ENCODE results near the gene COL2A1. TPM values are rescaled to one million over a fixed set of nuclear protein-coding genes. Genes with fewer than 3 reads are reported as not detected.

The COL2A1 gene
- polyA plus RNA-seq, 1 donor (not counting 4 experiments of a cell fraction or from before 2014, with no cell fraction given), result 0.03 TPM

GRCh38 chr12:48040354-48040753 is 36.1 kb upstream of the COL2A1 start:
- Histone ChIP-seq H3K4me3 (ENCODE audit: control insufficient read depth in 2 of 3, extremely low read depth in 1 of 3, insufficient read depth in 2 of 3, low read depth in 1 of 3, low read length in 3 of 3) (no peak overlapping the region), H4K20me1 (ENCODE audit: control insufficient read depth, extremely low read depth, insufficient read depth, low read length) (no peaks in the 10 kb centered on the region), H3K36me3 (ENCODE audit: control insufficient read depth in 2 of 2, extremely low read depth in 1 of 2, insufficient read depth in 2 of 2, low read length in 2 of 2) (peaks cover 4 to 5% of the 10 kb centered on the region in 2 experiments), H3K4me1 (ENCODE audit: control insufficient read depth, extremely low read depth, insufficient read depth, low read length) (no peaks in the 10 kb centered on the region), H3K27me3 (ENCODE audit: control insufficient read depth, extremely low read depth, insufficient read depth, low read length) (no peaks in the 10 kb centered on the region), H2AFZ (ENCODE audit: control insufficient read depth, low read length) (no peak overlapping the region), H3K4me2 (ENCODE audit: control insufficient read depth, extremely low read depth, insufficient read depth, low read depth, low read length) (no peak overlapping the region), H3K9me1 (ENCODE audit: control insufficient read depth, extremely low read depth, insufficient read depth, low read length) (no peaks in the 10 kb centered on the region), H3K9ac (ENCODE audit: control insufficient read depth, extremely low read depth, insufficient read depth, low read length) (no peak overlapping the region), H3K27ac (ENCODE audit: control insufficient read depth, insufficient read depth, low read length) (no peak overlapping the region), H3K79me2 (ENCODE audit: control insufficient read depth, insufficient read depth, low read length) (no peaks in the 10 kb centered on the region), H3K9me3 (ENCODE audit: control insufficient read depth, low read depth, low read length) (no peaks in the 10 kb centered on the region)
- TF ChIP-seq, protein P1, sequence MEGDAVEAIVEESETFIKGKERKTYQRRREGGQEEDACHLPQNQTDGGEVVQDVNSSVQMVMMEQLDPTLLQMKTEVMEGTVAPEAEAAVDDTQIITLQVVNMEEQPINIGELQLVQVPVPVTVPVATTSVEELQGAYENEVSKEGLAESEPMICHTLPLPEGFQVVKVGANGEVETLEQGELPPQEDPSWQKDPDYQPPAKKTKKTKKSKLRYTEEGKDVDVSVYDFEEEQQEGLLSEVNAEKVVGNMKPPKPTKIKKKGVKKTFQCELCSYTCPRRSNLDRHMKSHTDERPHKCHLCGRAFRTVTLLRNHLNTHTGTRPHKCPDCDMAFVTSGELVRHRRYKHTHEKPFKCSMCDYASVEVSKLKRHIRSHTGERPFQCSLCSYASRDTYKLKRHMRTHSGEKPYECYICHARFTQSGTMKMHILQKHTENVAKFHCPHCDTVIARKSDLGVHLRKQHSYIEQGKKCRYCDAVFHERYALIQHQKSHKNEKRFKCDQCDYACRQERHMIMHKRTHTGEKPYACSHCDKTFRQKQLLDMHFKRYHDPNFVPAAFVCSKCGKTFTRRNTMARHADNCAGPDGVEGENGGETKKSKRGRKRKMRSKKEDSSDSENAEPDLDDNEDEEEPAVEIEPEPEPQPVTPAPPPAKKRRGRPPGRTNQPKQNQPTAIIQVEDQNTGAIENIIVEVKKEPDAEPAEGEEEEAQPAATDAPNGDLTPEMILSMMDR (optimal IDR thresholded peaks at IDR 0.05 in 1 of 3, IDR thresholded peaks at IDR 0.05 in 1 of 3, conservative IDR thresholded peaks at IDR 0.05 in 1 of 3; ENCODE audit: extremely low read depth in 1 of 3, insufficient read depth in 2 of 3, low read length in 3 of 3), result no peak
- TF ChIP-seq EZH2 (IDR thresholded peaks at IDR 0.05; ENCODE audit: low read length), result no peak
- DNase-seq (ENCODE audit: low read depth, low spot score) (no peak), FAIRE-seq (no peak)
- dilution Hi-C loops (cut with MboI; ENCODE audit: extremely low pct_ligation_motif_present, low sequenced_read_pairs), result no loop called here

GRCh38 chr12:48039151-48039550 is 34.9 kb upstream of the COL2A1 start:
- dilution Hi-C loops (cut with MboI; ENCODE audit: extremely low pct_ligation_motif_present, low sequenced_read_pairs), result no loop called here
- H4K20me1 ChIP-seq (ENCODE audit: control insufficient read depth, extremely low read depth, insufficient read depth, low read length), result no peaks in the 10 kb centered on the region
- H3K4me1 ChIP-seq (ENCODE audit: control insufficient read depth, extremely low read depth, insufficient read depth, low read length), result no peaks in the 10 kb centered on the region
- no peak for FAIRE-seq
- no peak for DNase-seq (ENCODE audit: low read depth, low spot score)
- no peaks in the 10 kb centered on the region for H3K36me3 ChIP-seq (ENCODE audit: control insufficient read depth in 2 of 2, extremely low read depth in 1 of 2, insufficient read depth in 2 of 2, low read length in 2 of 2)
- no peak for TF ChIP-seq EZH2 (IDR thresholded peaks at IDR 0.05; ENCODE audit: low read length)
- TF ChIP-seq, protein P1 (optimal IDR thresholded peaks at IDR 0.05 in 1 of 3, IDR thresholded peaks at IDR 0.05 in 1 of 3, conservative IDR thresholded peaks at IDR 0.05 in 1 of 3; ENCODE audit: extremely low read depth in 1 of 3, insufficient read depth in 2 of 3, low read length in 3 of 3), result no peak
- no peak overlapping the region for H2AFZ ChIP-seq (ENCODE audit: control insufficient read depth, low read length)
- no peaks in the 10 kb centered on the region for H3K27me3 ChIP-seq (ENCODE audit: control insufficient read depth, extremely low read depth, insufficient read depth, low read length)
- H3K27ac ChIP-seq (ENCODE audit: control insufficient read depth, insufficient read depth, low read length), result no peak overlapping the region
- H3K9me1 ChIP-seq (ENCODE audit: control insufficient read depth, extremely low read depth, insufficient read depth, low read length), result no peaks in the 10 kb centered on the region
- H3K79me2 ChIP-seq (ENCODE audit: control insufficient read depth, insufficient read depth, low read length), result no peaks in the 10 kb centered on the region
- no peaks in the 10 kb centered on the region for H3K9me3 ChIP-seq (ENCODE audit: control insufficient read depth, low read depth, low read length)
- no peak overlapping the region for H3K9ac ChIP-seq (ENCODE audit: control insufficient read depth, extremely low read depth, insufficient read depth, low read length)
- H3K4me2 ChIP-seq (ENCODE audit: control insufficient read depth, extremely low read depth, insufficient read depth, low read depth, low read length), result no peak overlapping the region
- H3K4me3 ChIP-seq (ENCODE audit: control insufficient read depth in 2 of 3, extremely low read depth in 1 of 3, insufficient read depth in 2 of 3, low read depth in 1 of 3, low read length in 3 of 3), result no peak overlapping the region

Data from keratinocyte (primary cell).